ENCODE data around the gene MCM3AP.

- TF ChIP-seq POLR2A (IDR thresholded peaks at IDR 0.05; ENCODE audit: low read depth) (no peak), CTCF (IDR thresholded peaks at IDR 0.05) (no peak), EP300 (IDR thresholded peaks at IDR 0.05) (no peak), POLR2AphosphoS5 (IDR thresholded peaks at IDR 0.05) (no peak)
Measured at GRCh38 chr21:46307625-46308024, 22.2 kb upstream of the MCM3AP start.

Measured in esophagus muscularis mucosa (tissue), 4 donors.